Transverse colon (tissue), 4 donors: ENCODE measurements around the gene OAS2.

Experiments
- POLR2AphosphoS5 ChIP-seq, 3 donors: sonication (generic); formaldehyde crosslinking; IDR thresholded peaks; one replicate each; pipeline ENCODE4 v1.6.1; 2016; ENCODE audit warnings: antibody characterized with exemption in 3 of 3
- TF ChIP-seq, protein P1 (sequence below), 5 experiments: fragments of 200-600 bp in 3 of 5; fragments of 450-650 bp in 2 of 5; sonication (generic) in 3 of 5; IDR thresholded peaks; 1 replicate in 2 of 5; 2 replicates in 3 of 5; pipeline ENCODE4 v1.5.1; 2016 to 2017; ENCODE audit warnings: antibody characterized with exemption in 5 of 5, inconsistent platforms in 3 of 5, mild to moderate bottlenecking in 2 of 5, moderate library complexity in 1 of 5

DNA sequence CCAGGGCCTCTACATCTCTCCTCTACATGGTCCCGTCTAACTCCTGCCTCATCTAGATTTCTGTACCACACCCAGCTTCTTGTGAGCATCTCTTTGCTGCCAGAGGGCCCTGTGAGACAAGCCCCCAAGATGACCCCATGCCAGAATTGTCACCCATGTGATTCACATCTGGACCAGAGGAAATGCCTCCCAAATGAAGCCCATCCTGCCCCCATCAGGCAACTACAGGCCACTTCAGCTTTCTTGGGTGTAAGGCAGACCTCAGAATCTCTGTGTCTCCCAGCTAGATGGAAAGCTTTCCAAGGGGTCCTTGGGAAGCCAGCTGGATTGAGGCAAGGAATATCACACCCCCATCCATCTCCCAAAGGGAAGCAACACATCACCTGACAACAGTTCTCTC is 49.3 kb upstream of the OAS2 start:
- TF ChIP-seq, protein P1, sequence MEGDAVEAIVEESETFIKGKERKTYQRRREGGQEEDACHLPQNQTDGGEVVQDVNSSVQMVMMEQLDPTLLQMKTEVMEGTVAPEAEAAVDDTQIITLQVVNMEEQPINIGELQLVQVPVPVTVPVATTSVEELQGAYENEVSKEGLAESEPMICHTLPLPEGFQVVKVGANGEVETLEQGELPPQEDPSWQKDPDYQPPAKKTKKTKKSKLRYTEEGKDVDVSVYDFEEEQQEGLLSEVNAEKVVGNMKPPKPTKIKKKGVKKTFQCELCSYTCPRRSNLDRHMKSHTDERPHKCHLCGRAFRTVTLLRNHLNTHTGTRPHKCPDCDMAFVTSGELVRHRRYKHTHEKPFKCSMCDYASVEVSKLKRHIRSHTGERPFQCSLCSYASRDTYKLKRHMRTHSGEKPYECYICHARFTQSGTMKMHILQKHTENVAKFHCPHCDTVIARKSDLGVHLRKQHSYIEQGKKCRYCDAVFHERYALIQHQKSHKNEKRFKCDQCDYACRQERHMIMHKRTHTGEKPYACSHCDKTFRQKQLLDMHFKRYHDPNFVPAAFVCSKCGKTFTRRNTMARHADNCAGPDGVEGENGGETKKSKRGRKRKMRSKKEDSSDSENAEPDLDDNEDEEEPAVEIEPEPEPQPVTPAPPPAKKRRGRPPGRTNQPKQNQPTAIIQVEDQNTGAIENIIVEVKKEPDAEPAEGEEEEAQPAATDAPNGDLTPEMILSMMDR (IDR thresholded peaks at IDR 0.05), result no peak
- TF ChIP-seq POLR2AphosphoS5 (IDR thresholded peaks at IDR 0.05), result no peak
